TTC549 (cell line): ENCODE measurements around the gene CNDP2.

Source experiments
- FAIRE-seq: peaks from 2 replicates; lab custom pipeline; 2012; peaks lifted over from hg19 to GRCh38; lab: Jason Lieb, UNC

CNDP2 gene

GRCh38 chr18:74573053-74573452, 76.9 kb downstream of the CNDP2 start:
- no peak for FAIRE-seq
